Measurements from ENCODE around the gene SOX8. TPM values are rescaled to one million over a fixed set of nuclear protein-coding genes. Genes with fewer than 3 reads are reported as not detected.
"Not testable (repeated sequence)": the region's sequence is repeated elsewhere in the genome, so short reads cannot be mapped to it uniquely, and the experiment has no call there.

The SOX8 gene
- total RNA-seq, 1 experiment from 2014 or later: not detected

DNA sequence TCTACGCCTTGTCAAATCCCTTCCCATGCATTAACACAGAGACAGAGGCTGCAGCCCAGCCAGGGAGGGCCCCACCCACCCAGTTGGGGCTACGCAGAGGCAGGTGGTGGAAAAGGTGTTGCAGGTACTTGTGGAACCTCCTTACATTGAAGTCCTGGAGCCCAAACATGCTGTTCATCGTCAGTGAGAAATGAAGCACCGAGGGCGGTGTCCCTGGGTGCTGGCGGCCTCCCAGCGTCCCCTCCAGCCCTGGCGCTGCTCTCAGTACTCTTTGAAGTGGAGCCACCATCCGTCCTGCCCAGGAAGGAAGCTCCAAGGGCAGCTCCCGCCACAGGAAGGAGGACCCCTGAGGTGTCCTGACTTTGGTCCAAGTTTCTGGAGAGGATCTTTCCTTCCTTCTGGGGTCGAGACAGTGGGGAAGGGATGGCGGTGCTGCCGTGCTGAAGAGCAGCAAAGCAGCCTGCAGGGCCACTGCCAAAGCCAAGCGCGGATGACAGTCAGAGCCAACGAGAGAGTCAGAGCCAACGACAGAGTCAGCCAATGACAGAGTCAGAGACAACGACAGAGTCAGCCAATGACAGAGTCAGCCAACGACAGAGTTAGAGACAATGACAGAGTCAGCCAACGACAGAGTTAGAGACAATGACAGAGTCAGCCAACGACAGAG is 34.2 kb upstream of the SOX8 start:
- no peak overlapping the region for H3K4me3 ChIP-seq
- ChIA-PET POLR2A (ENCODE audit: unreplicated experiment) (no interaction called here), CTCF (no interaction called here)
- no peak overlapping the region for H3K27ac ChIP-seq
- no peak overlapping the region for H3K4me2 ChIP-seq
- no TSS peak for BruUV-seq (replicated peaks)
- H3K4me1 ChIP-seq (replicated peaks; ENCODE audit: insufficient read depth): no peaks in the 10 kb centered on the region
- intact Hi-C loops (cut with micrococcal nuclease; ENCODE audit: unreplicated experiment): no loop called here
- no peaks in the 10 kb centered on the region for H3K27me3 ChIP-seq (ENCODE audit: insufficient read depth, low read depth)
- no peaks in the 10 kb centered on the region for H3K9me3 ChIP-seq (ENCODE audit: insufficient read depth, low read depth)
- no peaks in the 10 kb centered on the region for H3K9me2 ChIP-seq (ENCODE audit: insufficient read depth)
- no peak for DNase-seq
- H3K79me2 ChIP-seq (ENCODE audit: low read depth): no peaks in the 10 kb centered on the region
- TF ChIP-seq, protein P1, sequence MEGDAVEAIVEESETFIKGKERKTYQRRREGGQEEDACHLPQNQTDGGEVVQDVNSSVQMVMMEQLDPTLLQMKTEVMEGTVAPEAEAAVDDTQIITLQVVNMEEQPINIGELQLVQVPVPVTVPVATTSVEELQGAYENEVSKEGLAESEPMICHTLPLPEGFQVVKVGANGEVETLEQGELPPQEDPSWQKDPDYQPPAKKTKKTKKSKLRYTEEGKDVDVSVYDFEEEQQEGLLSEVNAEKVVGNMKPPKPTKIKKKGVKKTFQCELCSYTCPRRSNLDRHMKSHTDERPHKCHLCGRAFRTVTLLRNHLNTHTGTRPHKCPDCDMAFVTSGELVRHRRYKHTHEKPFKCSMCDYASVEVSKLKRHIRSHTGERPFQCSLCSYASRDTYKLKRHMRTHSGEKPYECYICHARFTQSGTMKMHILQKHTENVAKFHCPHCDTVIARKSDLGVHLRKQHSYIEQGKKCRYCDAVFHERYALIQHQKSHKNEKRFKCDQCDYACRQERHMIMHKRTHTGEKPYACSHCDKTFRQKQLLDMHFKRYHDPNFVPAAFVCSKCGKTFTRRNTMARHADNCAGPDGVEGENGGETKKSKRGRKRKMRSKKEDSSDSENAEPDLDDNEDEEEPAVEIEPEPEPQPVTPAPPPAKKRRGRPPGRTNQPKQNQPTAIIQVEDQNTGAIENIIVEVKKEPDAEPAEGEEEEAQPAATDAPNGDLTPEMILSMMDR (conservative IDR thresholded peaks at IDR 0.05): no peak
- TF ChIP-seq EZH2 (IDR thresholded peaks at IDR 0.05; ENCODE audit: low read depth): no peak
- H4K20me1 ChIP-seq (ENCODE audit: insufficient read depth): no peaks in the 10 kb centered on the region
- H2AFZ ChIP-seq: no peak overlapping the region
- no peaks in the 10 kb centered on the region for H3K36me3 ChIP-seq (ENCODE audit: low read depth)
- H3F3A ChIP-seq (ENCODE audit: insufficient read depth, low read depth): no peaks in the 10 kb centered on the region

DNA sequence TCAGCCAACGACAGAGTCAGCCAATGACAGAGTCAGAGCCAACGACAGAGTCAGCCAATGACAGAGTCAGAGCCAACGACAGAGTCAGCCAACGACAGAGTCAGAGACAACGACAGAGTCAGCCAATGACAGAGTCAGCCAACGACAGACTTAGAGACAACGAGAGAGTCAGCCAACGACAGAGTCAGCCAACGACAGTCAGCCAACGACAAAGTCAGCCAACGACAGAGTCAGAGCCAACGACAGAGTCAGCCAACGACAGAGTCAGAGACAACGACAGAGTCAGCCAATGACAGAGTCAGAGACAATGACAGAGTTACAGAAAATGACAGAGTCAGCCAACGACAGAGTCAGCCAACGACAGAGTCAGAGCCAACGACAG is 33.7 kb upstream of the SOX8 start:
- H4K20me1 ChIP-seq (ENCODE audit: insufficient read depth); H3K36me3 ChIP-seq (ENCODE audit: low read depth); BruUV-seq (replicated peaks); H3K9me2 ChIP-seq (ENCODE audit: insufficient read depth); H3K4me3 ChIP-seq; H3K4me1 ChIP-seq (replicated peaks; ENCODE audit: insufficient read depth); CTCF ChIA-PET; H3K4me2 ChIP-seq; H2AFZ ChIP-seq; intact Hi-C loops (cut with micrococcal nuclease; ENCODE audit: unreplicated experiment); H3K27me3 ChIP-seq (ENCODE audit: insufficient read depth, low read depth); H3K27ac ChIP-seq; POLR2A ChIA-PET (ENCODE audit: unreplicated experiment); H3K79me2 ChIP-seq (ENCODE audit: low read depth); DNase-seq; H3F3A ChIP-seq (ENCODE audit: insufficient read depth, low read depth); H3K9me3 ChIP-seq (ENCODE audit: insufficient read depth, low read depth): not testable (repeated sequence)

DNA sequence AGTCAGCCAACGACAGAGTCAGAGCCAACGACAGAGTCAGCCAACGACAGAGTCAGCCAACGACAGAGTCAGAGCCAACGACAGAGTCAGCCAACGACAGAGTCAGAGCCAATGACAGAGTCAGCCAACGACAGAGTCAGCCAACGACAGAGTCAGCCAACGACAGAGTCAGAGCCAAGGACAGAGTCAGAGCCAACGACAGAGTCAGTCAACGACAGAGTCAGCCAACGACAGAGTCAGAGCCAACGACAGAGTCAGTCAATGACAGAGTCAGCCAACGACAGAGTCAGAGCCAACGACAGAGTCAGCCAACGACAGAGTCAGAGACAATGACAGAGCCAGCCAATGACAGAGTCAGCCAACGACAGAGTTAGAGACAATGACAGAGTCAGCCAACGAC is 32.8 kb upstream of the SOX8 start:
- H4K20me1 ChIP-seq (ENCODE audit: insufficient read depth); H3F3A ChIP-seq (ENCODE audit: insufficient read depth, low read depth); H3K9me3 ChIP-seq (ENCODE audit: insufficient read depth, low read depth); H2AFZ ChIP-seq; BruUV-seq (replicated peaks); POLR2A ChIA-PET (ENCODE audit: unreplicated experiment); H3K27ac ChIP-seq; intact Hi-C loops (cut with micrococcal nuclease; ENCODE audit: unreplicated experiment); H3K27me3 ChIP-seq (ENCODE audit: insufficient read depth, low read depth); H3K9me2 ChIP-seq (ENCODE audit: insufficient read depth); H3K79me2 ChIP-seq (ENCODE audit: low read depth); H3K36me3 ChIP-seq (ENCODE audit: low read depth); H3K4me3 ChIP-seq; H3K4me2 ChIP-seq; CTCF ChIA-PET; H3K4me1 ChIP-seq (replicated peaks; ENCODE audit: insufficient read depth); DNase-seq: not testable (repeated sequence)

DNA sequence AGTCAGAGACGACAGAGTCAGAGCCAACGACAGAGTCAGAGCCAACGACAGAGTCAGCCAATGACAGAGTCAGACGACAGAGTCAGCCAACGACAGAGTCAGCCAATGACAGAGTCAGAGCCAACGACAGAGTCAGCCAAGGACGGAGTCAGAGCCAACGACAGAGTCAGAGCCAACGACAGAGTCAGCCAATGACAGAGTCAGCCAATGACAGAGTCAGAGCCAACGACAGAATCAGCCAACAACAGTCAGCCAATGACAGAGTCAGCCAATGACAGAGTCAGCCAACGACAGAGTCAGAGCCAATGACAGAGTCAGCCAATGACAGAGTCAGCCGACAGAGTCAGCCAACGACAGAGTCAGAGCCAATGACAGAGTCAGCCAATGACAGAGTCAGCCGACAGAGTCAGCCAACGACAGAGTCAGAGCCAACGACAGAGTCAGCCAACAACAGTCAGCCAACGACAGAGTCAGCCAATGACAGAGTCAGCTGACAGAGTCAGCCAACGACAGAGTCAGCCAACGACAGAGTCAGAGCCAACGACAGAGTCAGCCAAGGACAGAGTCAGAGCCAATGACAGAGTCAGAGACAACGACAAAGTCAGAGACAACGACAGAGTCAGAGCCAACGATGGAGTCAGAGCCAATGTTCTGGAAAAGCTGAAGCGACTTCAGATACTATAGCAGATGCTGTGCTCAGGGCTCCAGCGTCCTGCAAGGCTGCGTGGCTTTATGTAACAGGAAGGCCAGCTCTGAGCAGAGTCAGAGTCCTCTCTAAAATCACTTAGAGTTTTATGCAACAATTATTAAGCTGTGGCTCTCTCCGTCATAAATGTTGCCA is 30.6 kb upstream of the SOX8 start:
- H2AFZ ChIP-seq; CTCF ChIA-PET; H3K79me2 ChIP-seq (ENCODE audit: low read depth); H3K36me3 ChIP-seq (ENCODE audit: low read depth); H3K27me3 ChIP-seq (ENCODE audit: insufficient read depth, low read depth); intact Hi-C loops (cut with micrococcal nuclease; ENCODE audit: unreplicated experiment); H3F3A ChIP-seq (ENCODE audit: insufficient read depth, low read depth); H3K9me3 ChIP-seq (ENCODE audit: insufficient read depth, low read depth); H3K4me1 ChIP-seq (replicated peaks; ENCODE audit: insufficient read depth); DNase-seq; H4K20me1 ChIP-seq (ENCODE audit: insufficient read depth); BruUV-seq (replicated peaks); POLR2A ChIA-PET (ENCODE audit: unreplicated experiment); H3K9me2 ChIP-seq (ENCODE audit: insufficient read depth); H3K4me3 ChIP-seq; H3K27ac ChIP-seq; H3K4me2 ChIP-seq: not testable (repeated sequence)

Data from PC-9 (cell line).